GM19043 (cell line): ENCODE measurements around the gene TMCO4.

Source experiments
- ATAC-seq: cut with Tn5 transposase; IDR thresholded peaks from one replicate; pipeline ENCODE4 v1.9.1; 2021; ENCODE audit warnings: low read depth; ENCODE audit not compliant: unreplicated experiment

The TMCO4 gene

DNA sequence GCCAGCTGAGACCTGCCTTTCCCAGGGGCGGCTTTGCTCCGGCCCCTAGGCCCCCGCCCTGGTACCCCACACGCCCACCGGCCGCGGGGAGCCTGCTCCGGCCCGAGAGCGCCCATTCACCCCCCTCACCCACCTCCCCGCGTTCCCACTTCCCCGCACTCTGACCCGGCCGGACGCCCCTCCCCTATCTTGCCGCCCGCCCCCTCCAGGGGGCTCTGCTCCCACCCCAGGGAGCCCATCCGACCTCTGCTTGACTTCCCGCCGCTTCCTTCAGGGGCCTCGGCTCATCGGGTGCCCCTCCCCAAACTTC lies 134.6 kb downstream of the TMCO4 start:
- no peak for ATAC-seq

DNA sequence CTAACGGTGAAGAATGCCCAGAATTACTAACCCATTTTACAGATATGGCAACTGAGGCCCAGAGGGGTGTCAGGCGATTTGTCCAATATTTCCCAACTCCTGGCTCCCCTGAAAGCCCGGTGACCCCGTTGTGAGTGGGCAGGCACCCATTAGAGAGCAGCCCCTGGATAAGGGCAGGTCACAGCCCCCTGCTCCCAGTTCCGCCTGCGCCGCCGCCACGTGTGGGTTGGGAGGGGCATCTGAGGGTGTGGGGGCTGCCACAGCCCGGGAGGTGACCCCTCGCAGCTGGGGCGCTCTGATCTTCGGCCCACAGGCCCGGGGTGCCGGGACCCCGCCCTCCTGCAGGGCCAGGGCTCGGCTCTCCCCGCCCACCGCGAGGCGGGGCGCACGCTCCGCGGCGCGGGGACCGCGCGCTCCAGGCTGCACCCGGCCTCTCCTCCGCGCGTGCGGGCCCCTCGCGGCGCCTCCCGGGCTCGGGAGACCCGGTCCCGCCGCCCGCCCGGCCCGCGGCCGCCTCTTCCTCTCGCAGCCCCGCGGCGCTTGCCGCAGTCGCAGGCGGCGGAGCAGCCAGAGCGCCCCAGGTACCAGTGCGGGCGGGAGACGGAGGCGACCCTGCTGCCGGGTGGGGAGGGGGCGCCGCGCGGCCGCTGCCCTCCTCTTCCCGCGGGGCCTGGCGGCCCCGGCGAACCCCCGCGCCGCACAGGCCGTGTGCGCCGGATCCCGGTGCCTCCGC lies 135.1 kb downstream of the TMCO4 start, which contains the start of gene HTR6:
HTR6 (plus strand) TSS at position 423 of the 733 bp plus-strand sequence. CDS start 879 bp downstream, outside the sequence.
- no peak for ATAC-seq

- ATAC-seq, result no peak
Observed at GRCh38 chr1:19662313-19662712, 137.4 kb downstream of the TMCO4 start.

DNA sequence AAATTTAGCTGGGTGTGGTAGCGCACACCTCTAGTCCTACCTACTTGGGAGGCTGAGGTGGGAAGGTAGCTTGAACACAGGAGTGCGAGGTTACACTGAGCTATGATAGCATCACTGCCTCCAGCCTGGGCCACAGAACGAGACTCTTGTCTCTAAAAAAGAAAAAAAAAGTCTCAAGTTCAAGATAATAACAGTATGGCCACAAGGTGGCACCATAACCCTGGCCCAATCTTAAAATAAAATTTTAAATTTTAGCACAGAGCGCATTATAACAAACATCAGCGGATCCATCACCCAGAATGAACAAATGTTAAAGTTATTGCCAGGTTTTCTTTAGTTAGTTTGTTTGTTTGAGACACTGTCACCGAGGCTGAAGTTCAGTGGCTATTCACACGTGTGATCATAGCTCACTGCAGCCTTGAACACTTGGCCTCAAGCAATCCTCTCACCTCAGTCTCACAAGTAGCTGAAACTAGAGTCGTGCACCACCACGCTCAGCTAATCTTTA lies 137.9 kb downstream of the TMCO4 start:
- ATAC-seq, result no peak

- no peak for ATAC-seq
Observed at GRCh38 chr1:19658186-19658585, 141.5 kb downstream of the TMCO4 start.

GRCh38 chr1:19657511-19657910 lies 142.2 kb downstream of the TMCO4 start:
- ATAC-seq, result no peak

GRCh38 chr1:19656780-19657466 lies 142.8 kb downstream of the TMCO4 start:
- ATAC-seq, result no peak

- ATAC-seq, result no peak
Observed at GRCh38 chr1:19656134-19656779, 143.5 kb downstream of the TMCO4 start.

- no peak for ATAC-seq
Observed at GRCh38 chr1:19655718-19656080, 144.0 kb downstream of the TMCO4 start.

DNA sequence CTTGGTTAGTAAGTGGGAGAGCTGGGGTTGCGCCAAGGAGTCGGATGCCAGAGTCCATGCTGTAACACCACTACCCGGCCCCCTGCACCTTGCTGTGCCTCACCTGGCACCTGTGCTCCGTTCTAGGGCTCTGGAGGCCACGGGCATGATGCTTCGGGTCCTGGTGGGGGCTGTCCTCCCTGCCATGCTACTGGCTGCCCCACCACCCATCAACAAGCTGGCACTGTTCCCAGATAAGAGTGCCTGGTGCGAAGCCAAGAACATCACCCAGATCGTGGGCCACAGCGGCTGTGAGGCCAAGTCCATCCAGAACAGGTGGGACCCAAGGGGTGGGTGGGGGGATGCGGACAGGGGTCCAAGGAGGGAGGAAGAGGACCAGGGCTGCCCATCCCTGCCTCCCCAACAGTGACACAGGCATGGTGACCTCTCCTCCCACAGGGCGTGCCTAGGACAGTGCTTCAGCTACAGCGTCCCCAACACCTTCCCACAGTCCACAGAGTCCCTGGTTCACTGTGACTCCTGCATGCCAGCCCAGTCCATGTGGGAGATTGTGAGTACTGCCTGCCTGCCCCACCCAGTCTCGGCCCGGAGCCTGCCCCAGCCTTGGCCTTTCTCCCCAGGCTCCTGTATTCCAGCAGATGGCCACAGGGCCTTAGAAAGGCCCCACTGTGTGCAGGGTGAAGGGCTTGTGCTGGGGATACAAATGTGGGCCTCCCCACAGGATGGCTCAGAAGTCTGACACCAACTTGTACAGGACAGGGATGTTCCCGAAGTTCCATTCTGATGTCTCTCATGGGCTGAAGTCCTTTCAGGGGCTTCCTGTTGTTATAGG lies 144.6 kb downstream of the TMCO4 start:
- ATAC-seq, result no peak

DNA sequence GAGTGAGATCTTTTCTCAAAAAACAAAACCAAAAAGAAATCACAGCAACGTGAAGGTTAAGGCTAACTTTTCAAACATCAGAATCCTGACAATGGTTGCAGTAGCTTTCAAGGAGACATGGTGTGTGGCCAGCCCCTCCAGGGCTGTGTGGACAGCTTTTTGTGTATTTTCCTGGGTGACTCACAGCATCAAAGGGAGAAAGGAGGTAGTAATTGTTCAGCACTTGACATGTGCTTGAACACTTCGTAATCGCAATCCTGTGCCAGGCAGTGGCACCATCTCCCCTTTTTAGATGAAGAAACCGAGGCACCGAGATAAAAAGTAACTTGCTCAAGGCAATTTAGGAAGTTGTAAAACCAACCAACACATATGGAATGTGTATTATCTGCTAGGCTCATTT lies 145.3 kb downstream of the TMCO4 start:
- no peak for ATAC-seq

GRCh38 chr1:19651141-19651737 lies 148.5 kb downstream of the TMCO4 start:
- ATAC-seq, result no peak

DNA sequence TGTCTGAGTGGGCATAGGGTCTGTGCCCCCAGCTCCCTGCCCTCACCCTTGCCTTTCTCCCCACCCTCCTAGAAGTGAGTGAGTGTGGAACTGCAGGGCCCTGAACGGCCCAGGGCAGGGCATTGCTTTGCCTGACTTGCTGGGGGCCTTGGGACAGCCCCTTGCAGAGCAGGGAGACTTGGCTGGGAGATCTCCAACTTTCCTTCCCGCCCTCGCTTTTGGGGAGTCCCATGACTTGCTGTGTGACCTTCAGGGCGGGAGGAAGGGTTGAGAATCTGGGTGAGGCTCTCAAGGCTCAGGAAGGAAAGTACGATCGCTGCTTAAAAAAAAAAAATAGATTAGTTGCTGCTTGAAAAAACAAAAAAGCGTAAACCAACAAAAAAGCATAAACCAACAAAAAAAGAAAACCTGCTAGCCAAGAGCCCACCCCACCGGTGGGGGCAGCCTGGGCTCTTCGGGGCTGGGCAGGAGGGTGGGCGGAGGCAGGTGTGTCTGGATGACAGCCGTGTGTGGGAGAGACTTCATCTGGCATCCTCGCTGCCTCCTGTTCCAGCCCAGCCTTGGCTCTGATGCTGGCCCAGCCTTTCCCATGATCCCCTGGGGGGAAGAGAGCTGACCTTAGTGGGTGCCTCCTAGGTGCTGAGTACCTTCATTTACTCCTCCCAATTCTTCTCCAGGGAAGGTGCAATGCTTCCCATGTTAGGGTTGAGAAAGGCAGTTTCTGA lies 149.1 kb downstream of the TMCO4 start:
- ATAC-seq, result no peak

- ATAC-seq, result no peak
Observed at GRCh38 chr1:19648689-19649088, 151.0 kb downstream of the TMCO4 start.

GRCh38 chr1:19648239-19648638 lies 151.5 kb downstream of the TMCO4 start:
- ATAC-seq, result no peak

DNA sequence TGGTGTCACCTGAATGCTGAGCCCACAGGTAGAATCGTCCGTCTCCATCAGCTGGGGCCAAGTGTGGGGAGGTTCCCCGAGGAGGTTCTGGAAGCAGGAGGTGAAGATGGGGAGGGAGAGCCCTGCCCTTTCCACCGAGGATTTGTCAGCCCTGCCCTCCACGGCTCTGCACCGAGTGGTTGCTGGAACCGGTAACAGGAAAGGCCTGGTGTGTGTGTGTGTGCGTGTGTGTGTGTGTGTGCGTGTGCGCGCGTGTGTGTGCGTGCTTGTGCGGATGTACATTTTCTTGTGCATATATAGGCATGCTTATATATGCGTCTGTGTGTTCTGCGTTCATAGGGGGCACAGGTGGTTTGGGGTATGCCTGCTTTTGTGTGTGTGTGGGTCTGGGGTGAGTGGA lies 152.1 kb downstream of the TMCO4 start:
- ATAC-seq, result no peak

DNA sequence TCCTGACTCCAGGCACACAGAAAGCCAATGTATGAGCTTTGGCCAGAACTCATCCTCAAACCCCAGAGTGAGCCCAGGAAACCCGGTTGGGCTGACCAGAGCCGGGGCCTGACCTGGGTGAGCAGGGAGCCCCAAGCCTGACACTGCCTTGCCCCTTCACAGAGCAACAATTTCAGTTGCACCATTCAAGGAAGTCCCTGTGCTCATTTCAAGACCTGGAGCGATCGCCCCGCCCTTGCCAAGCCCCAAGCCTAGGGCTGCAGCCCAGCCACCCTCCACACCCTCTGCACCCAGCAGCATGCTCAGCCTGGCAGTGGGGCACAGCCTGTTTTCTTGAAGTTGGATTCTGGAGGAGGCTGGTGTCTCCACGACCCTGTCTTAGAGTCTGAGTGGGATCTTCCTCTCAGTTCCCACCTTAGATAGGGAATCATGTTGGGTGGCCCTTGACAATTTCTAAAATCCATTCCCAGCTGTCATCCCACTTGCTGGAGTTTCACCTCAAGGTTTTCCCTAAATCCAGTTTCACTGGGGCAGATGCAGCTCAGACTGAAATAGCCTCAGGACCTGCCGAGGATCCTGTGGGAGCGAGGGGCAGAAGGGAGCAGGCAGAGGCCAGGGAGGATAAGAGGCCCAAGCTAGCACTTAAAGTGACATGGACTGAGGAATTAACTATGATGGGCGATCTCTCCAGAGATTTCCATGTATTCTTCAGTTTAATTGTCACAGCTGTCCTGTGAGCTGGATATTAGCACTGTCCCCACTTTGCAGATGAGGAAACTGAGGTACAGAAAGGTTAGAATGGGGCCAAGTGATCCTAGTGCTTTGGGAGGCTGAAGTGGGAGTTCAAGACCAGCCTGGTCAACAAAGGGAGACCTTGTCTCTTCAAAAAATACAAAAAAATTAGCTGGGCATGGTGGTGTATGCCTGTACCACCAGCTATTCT lies 153.1 kb downstream of the TMCO4 start:
- ATAC-seq, result no peak

GRCh38 chr1:19645411-19646251 lies 154.1 kb downstream of the TMCO4 start:
- no peak for ATAC-seq
